Endothelial cell of umbilical vein (primary cell): ENCODE results near the gene ZNF334. TPM values are rescaled to one million over a fixed set of nuclear protein-coding genes. Genes with fewer than 3 reads are reported as not detected.

Experiments
- BruUV-seq: library from RNA; stranded (reverse); fragments of 400-500 nt; replicated peaks from 2 replicates; lab custom pipeline; 2021; lab: Mats Ljungman, UMichigan
- CTCF ChIA-PET: fragments of 300-600, 350-600 bp; sonication (Branson Sonifier 250); formaldehyde crosslinking; loops from one replicate; lab custom pipeline; 2021; ENCODE audit warnings: antibody characterized with exemption, inconsistent platforms; lab: Charles Lee
- POLR2A ChIA-PET: fragments of 300-600, 350-600 bp; sonication (Branson Sonifier 250); formaldehyde crosslinking; loops from one replicate; lab custom pipeline; 2021; ENCODE audit warnings: antibody characterized with exemption, inconsistent platforms; lab: Charles Lee
- DNase-seq: peaks from one replicate; pipeline ENCODE4 v3.0.0-alpha.2; 2011; ENCODE audit warnings: low read depth, low spot score
- FAIRE-seq: peaks from 2 replicates; lab custom pipeline; 2011; peaks lifted over from hg19 to GRCh38; lab: Jason Lieb, UNC
- H2AFZ ChIP-seq: 2 replicates; pipeline ENCODE4 v1.6.0; 2012; ENCODE audit warnings: low read depth, low read length, control low read depth, inconsistent platforms
- H3K27ac ChIP-seq: 2 replicates; pipeline ENCODE4 v1.5.1; 2011; ENCODE audit warnings: low read depth, mild to moderate bottlenecking, control low read depth, low read length, moderate library complexity; ENCODE audit not compliant: insufficient read depth
- H3K27me3 ChIP-seq, 2 experiments: 2 replicates each; pipeline versions ENCODE4 v1.6.0 to v1.6.1; 2011; ENCODE audit warnings: low read length in 2 of 2, mixed read lengths in 1 of 2; ENCODE audit not compliant: control insufficient read depth in 2 of 2, insufficient read depth in 2 of 2
- H3K36me3 ChIP-seq, 2 experiments: 2 replicates in 1 of 2; 3 replicates in 1 of 2; pipeline ENCODE4 v1.5.1; 2011; ENCODE audit warnings: low read length in 2 of 2, mild to moderate bottlenecking in 1 of 2, moderate library complexity in 1 of 2; ENCODE audit not compliant: control insufficient read depth in 2 of 2, insufficient read depth in 2 of 2; ENCODE audit errors: extremely low read depth in 1 of 2
- H3K4me1 ChIP-seq: 3 replicates; pipeline ENCODE4 v1.5.1; 2011; ENCODE audit warnings: mild to moderate bottlenecking, low read length; ENCODE audit not compliant: control insufficient read depth, insufficient read depth; ENCODE audit errors: extremely low read depth
- H3K4me2 ChIP-seq: 2 replicates; pipeline ENCODE4 v1.6.1; 2011; ENCODE audit warnings: low read length, control low read depth, mixed read lengths; ENCODE audit not compliant: insufficient read depth
- H3K4me3 ChIP-seq, 3 experiments: fragments of 200-600 bp in 1 of 3; sonication (generic), shearing (Covaris generic) in 1 of 3; replicated peaks in 1 of 3; 2 replicates each; pipeline ENCODE4 v1.5.1; 2011 to 2016; ENCODE audit warnings: control low read depth in 3 of 3, low read length in 3 of 3, mild to moderate bottlenecking in 2 of 3, inconsistent platforms in 1 of 3, low read depth in 1 of 3, moderate library complexity in 1 of 3; ENCODE audit not compliant: insufficient read depth in 1 of 3
- H3K79me2 ChIP-seq: 2 replicates; pipeline ENCODE4 v1.6.0; 2012; ENCODE audit warnings: low read length, inconsistent platforms; ENCODE audit not compliant: control insufficient read depth, insufficient read depth
- H3K9ac ChIP-seq: replicated peaks from 2 replicates; pipeline ENCODE3; 2011; ENCODE audit warnings: low read length, control low read depth; ENCODE audit not compliant: insufficient read depth; ENCODE audit errors: extremely low read depth
- H3K9me1 ChIP-seq: replicated peaks from 3 replicates; pipeline ENCODE4 v1.6.0; 2011; ENCODE audit warnings: mild to moderate bottlenecking, low read length; ENCODE audit not compliant: control insufficient read depth, insufficient read depth; ENCODE audit errors: extremely low read depth
- H3K9me3 ChIP-seq: replicated peaks from 2 replicates; pipeline ENCODE4 v1.5.1; 2012; ENCODE audit warnings: low read length, inconsistent platforms; ENCODE audit not compliant: control insufficient read depth, insufficient read depth
- H4K20me1 ChIP-seq: replicated peaks from 2 replicates; pipeline ENCODE3; 2011; ENCODE audit warnings: mild to moderate bottlenecking, low read length; ENCODE audit not compliant: control insufficient read depth, insufficient read depth; ENCODE audit errors: extremely low read depth
- EZH2 ChIP-seq: IDR thresholded peaks from 2 replicates; pipeline ENCODE4 v1.6.1; 2012; ENCODE audit warnings: borderline replicate concordance, low read depth, mild to moderate bottlenecking, moderate library complexity, low read length, inconsistent platforms; ENCODE audit not compliant: severe bottlenecking
- FOS ChIP-seq: IDR thresholded peaks from 2 replicates; pipeline ENCODE4 v1.6.1; 2011; ENCODE audit warnings: mild to moderate bottlenecking, low read length, moderate library complexity, borderline replicate concordance; ENCODE audit not compliant: insufficient read depth
- GATA2 ChIP-seq: IDR thresholded peaks from 2 replicates; pipeline ENCODE4 v1.7.0; 2011; ENCODE audit warnings: low read depth, mild to moderate bottlenecking, moderate library complexity, mixed read lengths, low read length; ENCODE audit not compliant: insufficient read length, insufficient read depth
- JUN ChIP-seq: IDR thresholded peaks from 2 replicates; pipeline ENCODE4 v1.6.1; 2011; ENCODE audit warnings: borderline replicate concordance, low read depth; ENCODE audit not compliant: insufficient read length, insufficient read depth
- MYC ChIP-seq: IDR thresholded peaks from one replicate; pipeline ENCODE4 v1.6.1; 2011; ENCODE audit warnings: mild to moderate bottlenecking, low read depth, low read length
- POLR2A ChIP-seq: IDR thresholded peaks from 2 replicates; pipeline ENCODE4 v1.6.1; 2012; ENCODE audit warnings: low read depth, mild to moderate bottlenecking, control low read depth, low read length
- POLR2AphosphoS5 ChIP-seq: IDR thresholded peaks from 2 replicates; pipeline ENCODE4 v1.6.1; 2012; ENCODE audit warnings: low read depth, mild to moderate bottlenecking, control low read depth, low read length, moderate library complexity; ENCODE audit not compliant: insufficient read depth
- dilution Hi-C: fragments of 300-500 bp; cut with MboI; formaldehyde crosslinking; loops from one replicate; pipeline ENCODE4 v1.15.0; 2019; ENCODE audit warnings: low sequenced_read_pairs; ENCODE audit not compliant: extremely low pct_ligation_motif_present
- intact Hi-C: fragments of 100-400 bp; cut with micrococcal nuclease; formaldehyde crosslinking; loops from one replicate; pipeline ENCODE4 v1.10.0; 2022
- polyA plus RNA-seq, 4 experiments: library from polyadenylated mRNA; depleted of rRNA in 3 of 4; stranded (reverse) in 3 of 4; unstranded in 1 of 4; fragments of >200 nt; gene quantifications; 2 replicates each; pipeline versions ENCODE4 v1.2.1 to v1.2.3, GENCODE V29; 2011 to 2012; ENCODE audit warnings: missing spikeins in 1 of 4
- total RNA-seq: library from RNA; stranded (reverse); gene quantifications from 2 replicates; pipeline ENCODE4 v1.2.3, GENCODE V29; 2021
- TF ChIP-seq, protein P1 (sequence below): IDR thresholded peaks from 2 replicates; pipeline ENCODE4 v1.6.1; 2011; ENCODE audit not compliant: insufficient read depth, insufficient read length

The ZNF334 gene
- total and polyA plus RNA-seq, 2 donors (not counting 3 experiments of a cell fraction or from before 2014, with no cell fraction given) = 0.08 to 1.6 TPM

DNA sequence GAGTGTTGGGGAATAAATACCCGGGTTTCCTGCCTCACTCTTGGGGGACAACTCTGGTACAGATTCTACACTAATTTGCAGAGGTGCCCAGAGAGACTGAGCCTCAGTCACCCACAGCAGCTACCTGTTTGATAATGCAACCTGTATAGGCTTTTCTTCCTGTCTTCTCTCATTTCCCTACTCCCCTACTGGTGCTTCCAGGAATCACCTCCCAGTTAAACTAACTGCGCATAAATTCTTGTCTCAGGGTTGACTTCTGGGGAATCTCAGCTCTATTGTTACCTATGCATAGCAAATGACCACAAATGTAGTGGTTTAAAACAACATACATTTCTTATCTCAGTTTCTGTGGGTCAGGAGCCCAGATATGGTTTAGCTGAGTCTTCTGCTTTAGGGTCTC lies 25.8 kb upstream of the ZNF334 start:
- Histone ChIP-seq H3K9me3 (no peaks in the 10 kb centered on the region), H3K79me2 (no peaks in the 10 kb centered on the region), H3K36me3 (no peaks in the 10 kb centered on the region), H4K20me1 (no peaks in the 10 kb centered on the region), H3K4me3 (no peak overlapping the region), H2AFZ (no peak overlapping the region), H3K4me2 (no peak overlapping the region), H3K9ac (no peak overlapping the region), H3K27me3 (no peaks in the 10 kb centered on the region), H3K4me1 (no peaks in the 10 kb centered on the region), H3K27ac (no peak overlapping the region), H3K9me1 (no peaks in the 10 kb centered on the region)
- TF ChIP-seq GATA2 (no peak), MYC (no peak), FOS (no peak), JUN (no peak), EZH2 (no peak)
- no peak for DNase-seq
- dilution Hi-C loops (no loop called here), intact Hi-C loops (no loop called here)
- FAIRE-seq = no peak
- CTCF ChIA-PET = no interaction called here
- POLR2A ChIA-PET = no interaction called here
- BruUV-seq = no TSS peak

DNA sequence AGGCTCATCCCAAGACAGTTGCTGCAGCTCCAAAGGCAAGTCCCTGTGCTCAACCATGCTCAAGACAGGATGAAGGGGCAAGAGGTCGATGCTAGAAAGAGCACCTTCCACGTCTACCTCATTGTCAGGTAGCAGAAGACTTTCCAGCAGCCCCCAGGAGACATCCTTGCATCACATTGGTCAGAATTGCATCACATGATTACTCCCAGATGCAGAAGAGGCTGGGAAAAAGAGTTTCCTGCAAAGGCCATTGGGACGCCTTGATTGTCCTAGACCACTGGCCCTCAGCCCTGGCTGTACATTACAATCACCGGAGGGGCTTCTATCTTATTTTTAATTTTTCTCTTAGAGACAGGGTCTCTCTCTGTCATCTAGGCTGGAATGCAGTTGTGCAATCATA lies 17.3 kb upstream of the ZNF334 start:
- no peaks in the 10 kb centered on the region for H4K20me1 ChIP-seq
- intact Hi-C loops = no loop called here
- no TSS peak for BruUV-seq
- H3K9me3 ChIP-seq = no peaks in the 10 kb centered on the region
- FAIRE-seq = no peak
- H3K9ac ChIP-seq = no peak overlapping the region
- no peak overlapping the region for H3K4me3 ChIP-seq
- H3K79me2 ChIP-seq = no peaks in the 10 kb centered on the region
- CTCF ChIA-PET = interaction anchor here (1.7 kb wide), 1 partner anchor 11 kb away, joined by 6 read pairs; no protein-coding TSS in a partner anchor
- H3K4me1 ChIP-seq = no peaks in the 10 kb centered on the region
- no peaks in the 10 kb centered on the region for H3K36me3 ChIP-seq
- dilution Hi-C loops = no loop called here
- no peaks in the 10 kb centered on the region for H3K27me3 ChIP-seq
- no peak overlapping the region for H3K4me2 ChIP-seq
- H3K9me1 ChIP-seq = no peaks in the 10 kb centered on the region
- no peak for DNase-seq
- no peak overlapping the region for H2AFZ ChIP-seq
- TF ChIP-seq JUN (no peak), POLR2AphosphoS5 (no peak), POLR2A (no peak), GATA2 (no peak), FOS (no peak), MYC (no peak)
- TF ChIP-seq, protein P1, sequence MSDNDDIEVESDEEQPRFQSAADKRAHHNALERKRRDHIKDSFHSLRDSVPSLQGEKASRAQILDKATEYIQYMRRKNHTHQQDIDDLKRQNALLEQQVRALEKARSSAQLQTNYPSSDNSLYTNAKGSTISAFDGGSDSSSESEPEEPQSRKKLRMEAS = no peak
- POLR2A ChIA-PET = no interaction called here
- H3K27ac ChIP-seq = no peak overlapping the region
